ENCODE results near the gene NRXN3.
"Not testable (repeated sequence)": the region's sequence is repeated elsewhere in the genome, so short reads cannot be mapped to it uniquely, and the experiment has no call there.

Gene NRXN3

DNA sequence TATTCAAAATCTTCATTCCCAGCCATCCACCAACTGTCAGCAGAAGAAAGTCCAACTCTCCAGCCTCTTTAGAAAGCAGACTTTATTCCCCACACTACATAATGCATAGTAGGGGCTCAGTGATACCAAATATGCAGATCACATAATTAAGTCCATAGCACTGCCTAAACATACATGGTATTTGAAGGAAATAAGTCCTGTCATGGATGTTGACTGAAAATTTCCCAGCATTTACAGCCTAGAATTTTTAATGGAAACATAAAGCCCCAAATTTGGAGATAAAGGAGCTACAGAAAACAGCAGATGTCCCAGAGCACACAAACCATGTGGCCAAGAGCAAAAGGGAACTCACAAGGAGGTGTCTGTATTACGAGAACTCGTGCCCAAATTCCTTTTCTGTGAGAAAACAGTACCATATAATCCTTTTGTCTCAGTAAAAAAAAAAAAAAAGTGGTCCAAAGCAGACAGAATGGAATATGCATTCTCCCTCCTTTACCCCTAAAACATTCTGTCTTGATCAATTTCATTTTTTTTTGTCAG lies 920.5 kb downstream of the NRXN3 start:
- Histone ChIP-seq H3K9me3 (ENCODE audit: control insufficient read depth, insufficient read depth, low read length) (no peaks in the 10 kb centered on the region), H3K27me3 (ENCODE audit: control insufficient read depth, insufficient read depth, low read length) (peaks cover 62% of the 10 kb centered on the region), H3K9ac (ENCODE audit: low read depth, low read length) (no peak overlapping the region), H3K27ac (ENCODE audit: low read depth, low read length) (no peak overlapping the region), H3K36me3 (ENCODE audit: control insufficient read depth, insufficient read depth, low read length) (no peaks in the 10 kb centered on the region), H3K4me1 (ENCODE audit: control insufficient read depth, insufficient read depth, low read length) (peaks cover 24% of the 10 kb centered on the region), H3K4me3 (ENCODE audit: low read depth, low read length) (no peak overlapping the region)

DNA sequence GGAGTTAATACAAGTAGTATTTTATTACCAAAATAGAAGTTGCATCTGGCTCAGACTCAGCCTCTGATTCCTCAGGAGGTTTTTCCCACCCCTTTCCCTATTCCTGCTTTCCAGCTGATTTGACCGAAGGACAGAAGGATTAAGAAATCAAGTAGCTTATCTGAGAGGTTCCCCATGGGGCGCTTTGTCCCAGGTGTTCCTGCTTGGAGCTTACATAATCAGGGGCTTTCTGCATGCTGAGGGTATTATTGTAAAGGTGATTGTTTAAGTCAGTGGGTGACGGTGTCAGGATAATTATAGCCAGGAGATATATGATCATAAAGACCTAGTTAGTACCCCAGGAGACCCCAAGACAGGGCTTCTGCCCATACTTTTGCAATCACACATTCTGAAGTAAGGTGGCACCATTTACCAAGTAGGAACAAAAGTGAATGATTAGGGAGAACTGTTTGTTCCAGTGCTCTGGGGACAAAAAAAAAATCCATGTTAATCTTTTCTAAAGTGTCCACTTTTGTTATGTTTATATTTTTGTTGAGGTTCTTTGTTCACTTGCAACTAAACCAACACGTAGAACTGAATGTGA lies 921.3 kb downstream of the NRXN3 start:
- H3K36me3 ChIP-seq (ENCODE audit: control insufficient read depth, insufficient read depth, low read length), result no peaks in the 10 kb centered on the region
- no peak overlapping the region for H3K9ac ChIP-seq (ENCODE audit: low read depth, low read length)
- H3K4me1 ChIP-seq (ENCODE audit: control insufficient read depth, insufficient read depth, low read length), result peaks cover 24% of the 10 kb centered on the region
- H3K4me3 ChIP-seq (ENCODE audit: low read depth, low read length), result no peak overlapping the region
- H3K27ac ChIP-seq (ENCODE audit: low read depth, low read length), result no peak overlapping the region
- no peaks in the 10 kb centered on the region for H3K9me3 ChIP-seq (ENCODE audit: control insufficient read depth, insufficient read depth, low read length)
- peaks cover 62% of the 10 kb centered on the region for H3K27me3 ChIP-seq (ENCODE audit: control insufficient read depth, insufficient read depth, low read length)

DNA sequence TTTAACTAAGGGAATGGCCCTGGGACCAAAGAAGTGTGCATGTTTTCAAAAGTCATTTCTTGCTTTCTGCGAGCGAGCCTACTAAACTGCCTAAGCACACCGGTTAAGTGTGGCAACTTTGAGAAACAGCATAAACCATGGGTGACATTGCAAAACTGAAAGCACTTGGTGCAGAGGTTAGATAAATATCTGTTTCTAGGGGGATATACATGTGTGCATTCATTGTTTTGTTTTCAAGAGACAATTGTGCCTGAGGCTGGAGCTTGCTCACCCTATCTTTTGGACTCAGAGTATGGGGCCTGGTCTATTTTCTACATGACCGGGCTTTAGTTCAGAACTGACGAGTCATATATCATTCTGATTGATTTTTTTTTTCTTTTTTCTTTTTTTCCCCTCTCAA lies 923.4 kb downstream of the NRXN3 start:
- peaks cover 53% of the 10 kb centered on the region for H3K27me3 ChIP-seq (ENCODE audit: control insufficient read depth, insufficient read depth, low read length)

DNA sequence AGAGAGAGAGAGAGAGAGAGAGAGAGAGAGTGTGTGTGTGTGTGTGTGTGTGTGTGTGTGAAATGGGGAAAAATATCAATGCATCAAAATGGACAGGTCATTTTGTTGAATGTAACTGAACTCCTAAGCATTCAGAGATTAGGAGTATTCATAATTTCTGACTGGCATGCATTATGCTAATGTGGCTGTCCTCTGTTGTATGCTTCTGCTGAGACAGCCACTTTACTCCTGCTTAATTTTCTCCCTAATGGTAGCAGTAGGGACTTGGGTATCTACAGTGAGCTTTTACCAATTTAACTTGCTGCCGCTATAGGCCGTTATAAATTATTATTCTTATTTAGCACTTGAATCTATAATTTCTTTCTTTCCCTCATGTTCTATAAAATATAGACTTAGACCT lies 924.8 kb downstream of the NRXN3 start:
- peaks cover 39% of the 10 kb centered on the region for H3K27me3 ChIP-seq (ENCODE audit: control insufficient read depth, insufficient read depth, low read length)
- H3K9me3 ChIP-seq (ENCODE audit: control insufficient read depth, insufficient read depth, low read length), result no peaks in the 10 kb centered on the region
- H3K27ac ChIP-seq (ENCODE audit: low read depth, low read length), result no peak overlapping the region

More for the DNA sequence above, 923.4 kb downstream of the NRXN3 start:
- Histone ChIP-seq H3K4me1 (ENCODE audit: control insufficient read depth, insufficient read depth, low read length) (peaks cover 24% of the 10 kb centered on the region), H3K36me3 (ENCODE audit: control insufficient read depth, insufficient read depth, low read length) (no peaks in the 10 kb centered on the region), H3K9ac (ENCODE audit: low read depth, low read length) (no peak overlapping the region), H3K27ac (ENCODE audit: low read depth, low read length) (no peak overlapping the region), H3K4me3 (ENCODE audit: low read depth, low read length) (no peak overlapping the region), H3K9me3 (ENCODE audit: control insufficient read depth, insufficient read depth, low read length) (no peaks in the 10 kb centered on the region)

DNA sequence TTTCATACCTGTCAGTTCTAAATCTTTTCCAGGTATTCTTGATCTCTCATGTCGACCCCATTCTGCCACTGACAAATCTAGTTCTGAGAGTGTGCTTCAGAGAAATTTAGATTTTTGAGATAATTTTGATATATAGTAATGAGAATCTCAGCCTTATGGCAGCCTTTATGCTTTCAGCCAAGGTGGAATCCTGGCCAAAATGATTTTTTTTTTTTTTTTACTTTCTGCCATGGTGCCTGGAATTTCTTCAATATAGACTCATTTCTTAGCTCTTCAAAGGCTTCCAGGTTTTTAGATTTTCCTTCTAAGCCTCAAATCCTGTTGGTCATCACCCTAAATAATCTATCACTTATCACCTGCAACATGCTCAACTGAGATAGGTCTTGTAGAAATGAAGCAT lies 926.6 kb downstream of the NRXN3 start:
- no peaks in the 10 kb centered on the region for H3K9me3 ChIP-seq (ENCODE audit: control insufficient read depth, insufficient read depth, low read length)
- H3K27ac ChIP-seq (ENCODE audit: low read depth, low read length), result no peak overlapping the region
- H3K36me3 ChIP-seq (ENCODE audit: control insufficient read depth, insufficient read depth, low read length), result no peaks in the 10 kb centered on the region
- peaks cover 27% of the 10 kb centered on the region for H3K27me3 ChIP-seq (ENCODE audit: control insufficient read depth, insufficient read depth, low read length)
- no peak overlapping the region for H3K4me3 ChIP-seq (ENCODE audit: low read depth, low read length)
- peaks cover 16% of the 10 kb centered on the region for H3K4me1 ChIP-seq (ENCODE audit: control insufficient read depth, insufficient read depth, low read length)
- no peak overlapping the region for H3K9ac ChIP-seq (ENCODE audit: low read depth, low read length)

More for the DNA sequence above, 924.8 kb downstream of the NRXN3 start:
- Histone ChIP-seq H3K36me3 (ENCODE audit: control insufficient read depth, insufficient read depth, low read length) (no peaks in the 10 kb centered on the region), H3K9ac (ENCODE audit: low read depth, low read length) (no peak overlapping the region), H3K4me3 (ENCODE audit: low read depth, low read length) (no peak overlapping the region), H3K4me1 (ENCODE audit: control insufficient read depth, insufficient read depth, low read length) (peaks cover 24% of the 10 kb centered on the region)

DNA sequence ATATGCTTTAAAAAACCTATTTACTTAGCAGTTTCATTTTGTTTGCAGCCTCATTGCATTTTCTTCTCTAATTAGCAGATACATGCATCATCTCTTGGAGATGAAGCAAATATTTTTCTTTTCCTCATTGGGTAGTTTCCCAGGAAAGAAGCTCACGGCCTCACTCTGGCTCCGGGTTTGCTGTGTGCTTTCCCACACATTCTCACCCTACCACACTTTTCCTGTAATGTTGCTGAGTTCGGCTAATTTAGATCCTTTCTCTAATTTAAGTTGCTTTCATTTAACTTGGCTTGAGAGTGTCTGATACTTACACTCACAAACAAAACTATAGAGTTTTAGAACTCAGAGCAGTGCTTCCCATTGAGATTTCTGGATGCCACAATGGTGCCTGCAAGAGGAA lies 928.2 kb downstream of the NRXN3 start:
- Histone ChIP-seq H3K27ac (ENCODE audit: low read depth, low read length) (no peak overlapping the region), H3K27me3 (ENCODE audit: control insufficient read depth, insufficient read depth, low read length) (peaks cover 15% of the 10 kb centered on the region), H3K4me3 (ENCODE audit: low read depth, low read length) (no peak overlapping the region), H3K36me3 (ENCODE audit: control insufficient read depth, insufficient read depth, low read length) (no peaks in the 10 kb centered on the region), H3K9me3 (ENCODE audit: control insufficient read depth, insufficient read depth, low read length) (no peaks in the 10 kb centered on the region), H3K9ac (ENCODE audit: low read depth, low read length) (no peak overlapping the region), H3K4me1 (ENCODE audit: control insufficient read depth, insufficient read depth, low read length) (peaks cover 13% of the 10 kb centered on the region)

DNA sequence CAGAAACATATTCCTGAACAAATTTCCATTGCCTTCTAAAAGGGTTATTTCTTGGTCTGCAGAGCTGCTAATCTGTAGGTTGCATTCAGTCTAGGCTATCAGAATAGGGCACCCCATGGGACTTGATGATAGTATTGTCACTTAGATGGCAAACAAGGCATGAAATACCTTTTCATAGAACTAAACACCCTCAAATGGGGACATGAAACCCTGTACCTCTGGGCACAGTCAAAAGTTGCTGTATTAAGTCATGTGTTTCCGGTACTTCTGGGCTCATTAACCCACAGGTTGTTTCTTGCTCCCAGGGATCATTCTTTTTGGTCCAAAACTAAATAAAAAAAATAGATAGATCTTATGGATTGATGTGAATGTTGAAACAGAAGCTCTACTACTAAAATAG lies 930.4 kb downstream of the NRXN3 start:
- no peaks in the 10 kb centered on the region for H3K9me3 ChIP-seq (ENCODE audit: control insufficient read depth, insufficient read depth, low read length)

DNA sequence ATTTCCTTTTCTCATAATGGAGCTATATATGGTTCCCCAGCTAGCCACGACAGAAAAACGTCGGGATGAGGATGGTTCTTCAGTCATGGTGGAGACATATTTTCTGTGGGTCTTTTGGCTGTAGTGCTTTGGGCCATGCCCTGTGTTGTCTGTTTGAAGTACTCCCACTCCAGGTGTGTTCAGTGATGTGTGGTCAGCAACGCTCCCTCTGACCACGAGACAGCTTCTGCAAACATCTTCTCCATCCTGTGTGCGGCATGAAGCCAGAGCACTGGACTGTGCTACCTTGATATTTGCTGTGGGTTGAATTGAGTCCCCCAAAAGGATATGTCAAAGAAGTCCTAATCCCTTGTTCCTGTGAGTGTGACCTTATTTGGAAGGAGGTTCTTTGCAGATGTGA lies 931.2 kb downstream of the NRXN3 start:
- Histone ChIP-seq H3K27ac (ENCODE audit: low read depth, low read length) (no peak overlapping the region), H3K9ac (ENCODE audit: low read depth, low read length) (no peak overlapping the region), H3K27me3 (ENCODE audit: control insufficient read depth, insufficient read depth, low read length) (no peaks in the 10 kb centered on the region), H3K9me3 (ENCODE audit: control insufficient read depth, insufficient read depth, low read length) (no peaks in the 10 kb centered on the region), H3K4me3 (ENCODE audit: low read depth, low read length) (no peak overlapping the region), H3K4me1 (ENCODE audit: control insufficient read depth, insufficient read depth, low read length) (no peaks in the 10 kb centered on the region), H3K36me3 (ENCODE audit: control insufficient read depth, insufficient read depth, low read length) (no peaks in the 10 kb centered on the region)

More for the DNA sequence above, 930.4 kb downstream of the NRXN3 start:
- H3K36me3 ChIP-seq (ENCODE audit: control insufficient read depth, insufficient read depth, low read length), result no peaks in the 10 kb centered on the region
- no peaks in the 10 kb centered on the region for H3K27me3 ChIP-seq (ENCODE audit: control insufficient read depth, insufficient read depth, low read length)
- no peak overlapping the region for H3K9ac ChIP-seq (ENCODE audit: low read depth, low read length)
- H3K27ac ChIP-seq (ENCODE audit: low read depth, low read length), result no peak overlapping the region
- no peak overlapping the region for H3K4me3 ChIP-seq (ENCODE audit: low read depth, low read length)
- no peaks in the 10 kb centered on the region for H3K4me1 ChIP-seq (ENCODE audit: control insufficient read depth, insufficient read depth, low read length)

DNA sequence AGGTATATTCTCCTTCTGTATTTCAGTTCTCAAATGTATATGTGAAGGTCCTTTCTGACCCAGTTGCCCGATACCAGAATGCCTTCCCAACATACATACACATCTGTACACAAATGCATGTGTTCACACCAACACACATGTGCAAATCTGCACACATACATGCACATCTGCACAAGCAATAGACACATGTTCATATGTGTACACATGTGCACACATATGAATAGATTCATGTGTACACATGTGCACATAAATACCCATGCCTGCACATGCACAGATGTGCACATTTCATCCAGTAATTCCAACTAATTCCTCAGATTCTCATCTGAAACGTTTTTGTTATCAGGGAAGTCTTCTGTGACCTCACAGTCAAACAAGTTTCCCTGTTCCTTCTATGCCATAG lies 933.6 kb downstream of the NRXN3 start:
- Histone ChIP-seq H3K36me3 (ENCODE audit: control insufficient read depth, insufficient read depth, low read length) (no peaks in the 10 kb centered on the region), H3K9ac (ENCODE audit: low read depth, low read length) (no peak overlapping the region)

DNA sequence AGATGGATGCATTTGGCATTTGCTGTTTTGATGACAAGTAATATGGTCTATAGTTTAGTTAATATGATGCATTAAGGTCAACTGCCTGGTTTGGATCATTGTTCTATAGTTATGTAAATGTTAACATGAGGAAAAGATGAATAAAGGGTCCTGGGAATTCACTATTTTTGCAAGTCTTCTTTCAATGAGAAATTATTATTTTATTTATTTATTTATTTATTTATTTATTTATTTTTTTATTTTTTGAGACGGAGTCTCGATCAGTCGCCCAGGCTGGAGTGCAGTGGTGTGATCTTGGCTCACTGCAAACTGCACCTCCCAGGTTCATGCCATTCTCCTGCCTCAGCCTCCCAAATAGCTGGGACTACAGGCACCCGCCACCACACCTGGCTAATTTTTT lies 940.4 kb downstream of the NRXN3 start:
- not testable (repeated sequence) for H3K9me3 ChIP-seq (ENCODE audit: control insufficient read depth, insufficient read depth, low read length); H3K27ac ChIP-seq (ENCODE audit: low read depth, low read length); H3K27me3 ChIP-seq (ENCODE audit: control insufficient read depth, insufficient read depth, low read length); H3K4me1 ChIP-seq (ENCODE audit: control insufficient read depth, insufficient read depth, low read length); H3K36me3 ChIP-seq (ENCODE audit: control insufficient read depth, insufficient read depth, low read length); H3K9ac ChIP-seq (ENCODE audit: low read depth, low read length); H3K4me3 ChIP-seq (ENCODE audit: low read depth, low read length)

More for the DNA sequence above, 933.6 kb downstream of the NRXN3 start:
- Histone ChIP-seq H3K27ac (ENCODE audit: low read depth, low read length) (no peak overlapping the region), H3K4me3 (ENCODE audit: low read depth, low read length) (no peak overlapping the region), H3K9me3 (ENCODE audit: control insufficient read depth, insufficient read depth, low read length) (no peaks in the 10 kb centered on the region), H3K27me3 (ENCODE audit: control insufficient read depth, insufficient read depth, low read length) (no peaks in the 10 kb centered on the region), H3K4me1 (ENCODE audit: control insufficient read depth, insufficient read depth, low read length) (no peaks in the 10 kb centered on the region)

DNA sequence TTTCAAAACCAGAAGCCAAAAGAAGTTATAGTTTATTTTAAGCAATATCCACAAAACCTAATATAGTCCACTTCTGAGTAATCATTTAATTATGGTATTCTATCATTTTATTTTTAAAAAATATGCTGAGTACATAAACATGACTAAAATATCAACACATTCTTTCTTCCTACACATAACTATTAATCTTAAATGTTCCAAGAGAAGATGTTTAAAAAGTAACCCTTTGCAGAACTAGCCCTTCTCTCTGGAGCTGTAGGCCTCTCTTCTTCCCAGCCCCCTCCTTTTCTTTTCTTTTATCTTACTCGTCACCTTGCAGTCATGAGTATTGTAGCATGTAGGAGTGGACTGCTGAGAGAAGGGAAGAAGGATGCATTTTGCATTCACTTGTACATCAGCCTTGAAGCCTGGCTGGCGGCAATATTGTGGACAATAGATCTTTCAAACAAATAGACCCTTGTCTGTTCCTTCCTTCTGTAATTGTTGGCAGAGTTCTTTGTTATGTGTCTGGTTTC lies 941.9 kb downstream of the NRXN3 start:
- H3K9ac ChIP-seq (ENCODE audit: low read depth, low read length), result no peak overlapping the region
- H3K27ac ChIP-seq (ENCODE audit: low read depth, low read length), result no peak overlapping the region
- no peak overlapping the region for H3K4me3 ChIP-seq (ENCODE audit: low read depth, low read length)
- H3K4me1 ChIP-seq (ENCODE audit: control insufficient read depth, insufficient read depth, low read length), result no peaks in the 10 kb centered on the region
- no peaks in the 10 kb centered on the region for H3K9me3 ChIP-seq (ENCODE audit: control insufficient read depth, insufficient read depth, low read length)
- H3K36me3 ChIP-seq (ENCODE audit: control insufficient read depth, insufficient read depth, low read length), result no peaks in the 10 kb centered on the region
- H3K27me3 ChIP-seq (ENCODE audit: control insufficient read depth, insufficient read depth, low read length), result no peaks in the 10 kb centered on the region

Measured in HUES48 (cell line).